Muscle of back (tissue), 13 donors: ENCODE results near the gene SLC25A29. TPM values are rescaled to one million over a fixed set of nuclear protein-coding genes. Genes with fewer than 3 reads are reported as not detected.
"Not testable (repeated sequence)": the region's sequence is repeated elsewhere in the genome, so short reads cannot be mapped to it uniquely, and the experiment has no call there.

Experiments
- DNase-seq, 3 donors: peaks; one replicate each; pipeline versions ENCODE4 v3.0.0 to v3.0.0-alpha.2; 2013
- long read RNA-seq, 9 donors: transcript quantifications; one replicate each; lab custom pipeline, GENCODE V29; 2026
- polyA plus RNA-seq, 10 donors: library from polyadenylated mRNA; unstranded; fragments of 120-200 nt; gene quantifications; one replicate each; pipeline ENCODE4 v1.2.1, GENCODE V29; 2013; ENCODE audit not compliant: insufficient read length in 10 of 10

SLC25A29 gene
- polyA plus RNA-seq, result 10 to 100 TPM; 20.7 to 51.5 (median 25.0) TPM
- long read RNA-seq, donor 1, full-length matches to known transcripts, result 4 of 4 reads
- long read RNA-seq, donor 1, partial matches to known transcripts, result 0 of 4 reads
- long read RNA-seq, donor 1, other reads (novel, unspliced or antisense), result 0 of 4 reads
- long read RNA-seq, donor 2, partial matches to known transcripts, result 0 of 2 reads
- long read RNA-seq, donor 2, other reads (novel, unspliced or antisense), result 0 of 2 reads
- long read RNA-seq, donor 3, result 0 reads
- long read RNA-seq, donor 4, full-length matches to known transcripts, result 6 of 6 reads
- long read RNA-seq, donor 4, partial matches to known transcripts, result 0 of 6 reads
- long read RNA-seq, donor 4, other reads (novel, unspliced or antisense), result 0 of 6 reads
- long read RNA-seq, donor 5, partial matches to known transcripts, result 6 of 10 reads
- long read RNA-seq, donor 5, other reads (novel, unspliced or antisense), result 0 of 10 reads
- long read RNA-seq, donor 6, full-length matches to known transcripts, result 6 of 6 reads
- long read RNA-seq, donor 6, partial matches to known transcripts, result 0 of 6 reads
- long read RNA-seq, donor 6, other reads (novel, unspliced or antisense), result 0 of 6 reads
- long read RNA-seq, donor 7, full-length matches to known transcripts, result 12 of 12 reads
- long read RNA-seq, donor 7, partial matches to known transcripts, result 0 of 12 reads
- long read RNA-seq, donor 7, other reads (novel, unspliced or antisense), result 0 of 12 reads
- long read RNA-seq, donor 8, full-length matches to known transcripts, result 7 of 7 reads
- long read RNA-seq, donor 8, partial matches to known transcripts, result 0 of 7 reads
- long read RNA-seq, donor 8, other reads (novel, unspliced or antisense), result 0 of 7 reads
- long read RNA-seq, donor 9, partial matches to known transcripts, result 0 of 1 reads
- long read RNA-seq, donor 9, other reads (novel, unspliced or antisense), result 0 of 1 reads

- DNase-seq, result peak; percentile 87 to 95 (median 90)
Observed at GRCh38 chr14:100306101-100306997, at the start of gene SLC25A29. Gene SLC25A29, minus strand, starts transcription at chr14:100306444. Its CDS starts 212 bp downstream, at chr14:100306232.

DNA sequence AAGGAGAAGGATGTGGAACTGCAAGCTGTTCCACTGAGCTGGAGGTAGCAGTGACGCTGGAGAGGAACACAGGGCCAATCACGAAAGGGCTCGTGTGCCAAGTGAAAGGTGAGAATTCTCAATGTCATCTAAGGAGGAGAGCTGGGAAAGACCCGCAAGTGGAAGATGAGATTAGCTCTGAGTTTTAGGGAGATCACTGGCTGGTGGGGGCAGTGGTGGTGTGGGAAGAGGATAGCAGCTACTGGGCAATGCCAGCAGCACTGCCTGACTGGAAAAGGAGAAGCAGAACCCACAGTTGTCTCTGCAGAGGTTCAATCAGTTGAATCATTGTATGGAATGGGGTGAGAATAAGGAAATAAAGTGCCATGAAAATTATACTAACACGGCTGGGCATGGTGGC lies 44.7 kb upstream of the SLC25A29 start:
- no peak for DNase-seq

DNA sequence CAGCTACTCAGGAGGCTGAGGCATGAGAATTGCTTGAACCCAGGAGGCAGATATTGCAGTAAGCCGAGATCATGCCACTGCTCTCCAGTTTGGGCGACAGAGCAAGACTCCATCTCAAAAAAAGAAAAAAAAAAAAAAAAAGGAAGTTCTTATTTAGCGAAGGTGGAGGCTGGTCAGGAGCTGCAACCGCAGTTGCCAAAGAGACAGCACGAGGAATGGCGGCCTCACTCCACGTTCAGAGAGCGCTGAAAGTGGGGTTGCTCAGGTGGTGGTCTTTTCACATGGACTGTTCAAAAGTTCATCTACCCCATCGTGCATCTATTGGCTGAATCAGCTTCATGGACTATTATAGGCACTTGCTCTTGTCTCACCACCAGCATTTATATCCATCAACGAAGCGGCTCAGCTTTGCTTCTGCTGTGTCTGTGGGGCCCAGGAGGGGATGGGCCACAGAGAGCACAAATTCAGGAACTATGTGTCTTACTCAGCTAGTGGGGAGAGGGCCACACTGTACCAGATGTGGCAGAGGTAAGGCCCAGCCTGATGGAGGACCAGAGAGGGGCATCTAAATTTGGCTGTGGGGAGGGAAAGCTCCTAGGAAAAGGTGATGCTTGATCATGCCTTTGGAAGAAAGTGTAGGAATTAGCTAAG lies 44.2 kb upstream of the SLC25A29 start:
- no peak for DNase-seq

DNA sequence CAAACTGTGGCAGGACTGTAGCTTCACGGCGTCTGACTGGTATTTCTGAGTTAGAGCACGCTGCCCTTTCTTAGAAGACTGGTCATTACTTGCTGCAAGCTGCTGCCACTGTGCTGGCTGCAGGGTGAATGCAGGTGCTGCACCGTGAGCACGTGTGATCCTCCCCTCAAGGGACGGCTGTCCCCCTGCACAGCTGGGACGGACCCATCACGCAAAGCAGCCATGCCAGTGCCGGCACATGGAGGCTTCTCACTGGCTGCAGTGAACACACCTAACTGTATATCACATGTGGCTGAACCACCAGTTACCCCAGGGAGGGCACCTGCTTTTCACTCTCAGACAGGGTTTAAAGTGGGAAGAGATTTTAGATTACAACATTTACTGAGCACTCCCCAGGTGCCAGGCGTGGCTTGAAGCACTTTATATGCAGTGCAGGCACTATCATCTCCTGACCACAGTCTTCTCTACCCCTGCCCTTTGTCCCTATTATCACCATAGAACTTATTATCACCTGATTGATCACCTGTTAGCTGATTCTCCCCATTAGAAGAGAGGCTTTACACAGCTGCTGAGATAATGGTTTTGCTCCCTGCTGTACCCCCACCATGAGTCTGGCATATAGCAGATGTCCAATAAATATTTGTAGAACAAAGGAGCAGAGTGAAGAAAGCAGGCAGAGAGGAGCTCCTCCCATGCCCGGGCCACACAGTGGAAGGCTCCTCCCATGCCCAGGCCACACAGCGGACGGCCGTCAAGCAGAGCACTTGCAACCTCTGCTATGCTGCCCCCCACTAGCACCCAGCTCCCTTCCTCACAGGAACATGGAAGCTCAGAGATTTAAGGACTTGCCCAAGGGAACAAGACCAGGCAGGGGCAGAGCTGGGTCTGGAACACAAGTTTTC lies 42.8 kb upstream of the SLC25A29 start:
- DNase-seq, result no peak

DNA sequence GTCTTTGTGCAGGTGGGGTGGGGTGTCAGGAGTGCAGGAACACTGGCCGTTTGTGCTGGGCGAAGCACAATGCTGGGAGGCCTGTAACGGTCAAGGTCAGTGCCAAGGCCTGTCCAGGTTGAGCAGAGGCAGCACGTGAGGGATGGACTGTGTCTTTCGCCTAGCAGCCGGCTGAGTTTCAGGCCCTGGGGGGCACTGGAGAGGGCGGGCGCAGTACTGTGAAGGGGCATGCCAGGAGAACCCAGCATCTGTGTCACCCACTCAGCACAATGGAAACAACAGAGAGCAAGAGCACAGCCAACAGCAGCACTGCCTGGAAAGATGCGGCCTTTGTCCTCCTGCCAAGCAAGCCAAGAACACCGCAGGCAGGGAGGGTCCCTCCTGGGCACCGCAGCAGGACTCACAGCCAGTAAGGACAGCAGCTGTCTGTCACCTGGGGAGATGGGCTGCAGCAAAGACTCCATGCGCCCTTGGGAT lies 42.0 kb upstream of the SLC25A29 start:
- no peak for DNase-seq

- DNase-seq, result no peak
Observed at GRCh38 chr14:100346306-100347091, 40.3 kb upstream of the SLC25A29 start.

DNA sequence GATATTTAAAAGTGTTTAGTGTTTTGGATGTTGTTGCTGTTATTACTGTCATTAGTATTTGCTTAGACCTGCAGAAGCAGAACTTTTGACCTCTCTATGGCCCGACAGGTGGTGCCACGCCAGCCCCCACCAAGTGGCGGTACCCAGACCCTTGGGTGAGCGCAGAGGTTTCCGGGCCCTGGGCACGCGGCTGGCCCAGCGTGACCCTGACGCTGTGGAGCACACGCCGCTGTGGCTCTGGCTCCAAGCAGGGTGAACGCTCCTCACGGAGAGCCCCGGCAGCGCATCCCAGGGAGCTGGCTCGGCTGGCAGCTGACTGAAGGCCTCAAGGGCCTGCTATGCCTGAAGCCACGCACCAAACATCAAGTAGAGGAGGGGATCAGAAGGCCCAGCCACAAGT lies 39.5 kb upstream of the SLC25A29 start:
- no peak for DNase-seq

DNA sequence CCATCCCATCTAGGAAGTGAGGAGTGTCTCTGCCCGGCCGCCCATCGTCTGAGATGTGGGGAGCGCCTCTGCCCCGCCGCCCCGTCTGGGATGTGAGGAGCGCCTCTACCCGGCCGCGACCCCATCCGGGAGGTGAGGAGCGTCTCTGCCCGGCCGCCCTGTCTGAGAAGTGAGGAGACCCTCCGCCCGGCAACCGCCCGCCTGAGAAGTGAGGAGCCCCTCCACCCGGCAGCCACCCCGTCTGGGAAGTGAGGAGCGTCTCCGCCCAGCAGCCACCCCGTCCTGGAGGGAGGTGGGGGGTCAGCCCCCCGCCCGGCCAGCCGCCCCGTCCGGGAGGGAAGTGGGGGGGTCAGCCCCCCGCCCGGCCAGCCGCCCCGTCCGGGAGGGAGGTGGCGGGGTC lies 38.4 kb upstream of the SLC25A29 start:
- not testable (repeated sequence) for DNase-seq

DNA sequence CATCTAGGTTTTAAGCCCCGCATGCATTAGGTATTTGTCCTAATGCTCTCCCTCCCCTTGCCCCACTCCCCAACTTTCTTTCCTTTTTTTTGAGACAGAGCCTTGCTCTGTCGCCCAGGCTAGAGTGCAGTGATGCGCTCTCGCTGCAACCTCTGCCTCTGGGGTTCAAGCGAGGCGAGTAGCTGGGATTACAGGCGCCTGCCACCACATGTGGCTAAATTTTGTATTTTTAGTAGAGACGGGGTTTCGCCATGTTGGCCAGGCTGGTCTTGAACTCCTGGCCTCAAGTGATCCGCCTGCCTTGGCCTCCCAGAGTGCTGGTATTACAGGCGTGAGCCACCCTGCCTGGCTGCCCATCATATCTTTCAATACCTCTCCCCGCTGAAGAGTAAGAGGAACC lies 36.6 kb upstream of the SLC25A29 start:
- not testable (repeated sequence) for DNase-seq

DNA sequence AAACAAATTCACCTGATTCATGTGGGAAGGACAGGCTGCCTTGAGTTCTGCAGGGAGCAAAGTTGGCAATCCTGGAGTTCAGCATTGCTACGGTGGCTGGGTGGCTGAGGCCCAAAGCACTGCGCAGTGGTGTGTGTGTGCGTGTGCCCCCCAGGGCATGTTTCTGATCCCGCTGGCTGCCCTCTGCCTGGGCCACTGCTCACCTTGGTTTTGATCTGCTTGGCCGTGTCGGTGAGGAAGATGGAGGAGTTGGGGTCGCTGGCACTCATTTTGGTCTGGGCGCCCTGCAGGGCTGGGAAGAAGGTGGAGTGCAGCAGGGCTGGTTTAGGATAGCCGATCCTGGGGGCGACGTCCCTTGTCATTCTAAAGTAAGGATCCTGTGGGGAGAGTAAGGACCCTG lies 36.0 kb upstream of the SLC25A29 start:
- no peak for DNase-seq

GRCh38 chr14:100341301-100342031 lies 35.2 kb upstream of the SLC25A29 start:
- DNase-seq, result peak in 1 of 3 donors; percentile 28

DNA sequence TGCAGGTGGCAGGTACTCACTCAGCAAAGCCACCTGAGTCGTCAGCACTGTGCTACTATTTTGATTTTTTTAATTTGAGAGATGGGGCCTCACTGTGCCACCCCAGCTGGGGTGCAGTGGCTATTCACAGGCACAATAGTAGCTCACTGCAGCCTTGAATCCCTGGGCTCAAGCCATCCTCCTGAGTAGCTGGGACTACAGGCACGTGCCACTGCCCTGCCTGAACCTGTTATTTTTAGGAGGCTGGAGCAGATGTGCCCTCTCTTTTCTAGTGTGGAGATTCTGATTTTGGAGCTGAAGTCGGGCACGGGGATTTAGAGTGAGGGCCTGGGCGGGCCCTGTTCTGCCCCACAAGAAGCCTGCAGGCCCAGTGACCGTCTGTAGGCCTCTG lies 34.2 kb upstream of the SLC25A29 start:
- no peak for DNase-seq

GRCh38 chr14:100339766-100340422 lies 33.6 kb upstream of the SLC25A29 start:
- DNase-seq, result no peak

DNA sequence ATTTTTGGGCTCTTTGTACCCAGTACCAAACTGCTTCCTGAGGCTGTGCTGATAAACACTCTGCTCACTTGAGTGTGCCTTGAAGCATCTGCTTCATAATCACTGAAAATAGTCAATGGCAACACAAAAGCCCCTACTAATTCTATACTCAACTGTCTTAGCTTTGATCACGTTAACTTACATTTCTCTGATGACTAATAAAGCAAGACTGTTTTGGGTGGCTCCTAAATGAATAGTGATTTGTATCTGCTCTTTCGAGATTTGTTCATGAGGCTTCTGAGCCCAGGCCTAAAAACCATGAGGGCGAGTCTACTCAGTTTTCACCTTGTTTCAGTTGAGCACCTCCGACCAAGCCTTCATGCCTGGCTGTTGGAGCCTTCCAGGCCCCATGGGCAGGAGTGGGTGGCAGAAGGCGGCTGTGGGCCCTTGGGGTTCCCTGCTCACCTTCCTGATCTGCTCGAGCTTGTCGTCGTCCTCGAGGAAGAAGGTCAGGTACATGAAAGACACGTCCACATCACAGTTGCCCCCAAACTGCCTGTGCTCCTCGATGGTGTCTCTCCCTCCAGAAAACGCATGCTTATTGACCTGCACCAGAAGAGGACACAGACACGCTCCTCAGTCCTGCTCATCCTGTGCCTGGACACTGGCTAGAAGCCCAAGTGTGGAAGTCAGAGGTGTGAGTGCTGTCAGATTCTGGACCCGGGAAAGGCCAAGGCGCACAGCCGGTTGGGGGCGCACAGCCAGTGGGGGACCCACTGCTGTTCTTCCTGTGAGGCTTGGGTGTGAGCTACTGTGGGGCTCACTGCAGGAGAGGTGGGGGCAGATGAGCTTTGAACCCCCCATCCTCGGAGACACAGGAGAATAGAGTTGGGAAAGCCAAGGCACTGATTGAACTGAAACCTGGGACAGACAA lies 30.6 kb upstream of the SLC25A29 start:
- no peak for DNase-seq

DNA sequence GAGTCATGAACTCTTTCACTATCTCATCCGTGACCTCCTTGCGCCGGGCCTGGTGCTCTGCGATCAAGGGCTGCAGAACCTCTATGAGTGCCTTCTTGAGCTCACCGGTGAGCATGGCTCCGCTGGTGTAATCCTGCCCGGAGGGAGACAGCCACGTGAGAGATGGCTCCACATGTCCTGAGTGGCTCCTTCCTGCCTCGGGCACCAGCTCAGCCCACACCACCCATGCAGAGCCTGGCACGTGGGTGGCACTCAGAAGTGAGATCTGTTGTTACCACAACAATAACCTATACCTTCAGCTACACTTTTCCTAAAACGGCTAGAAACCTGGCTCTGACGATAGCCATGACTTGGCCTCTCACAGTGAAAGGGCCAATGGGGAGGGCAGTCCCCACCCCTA lies 28.7 kb upstream of the SLC25A29 start:
- no peak for DNase-seq

GRCh38 chr14:100333827-100334226 lies 27.6 kb upstream of the SLC25A29 start:
- DNase-seq, result no peak

DNA sequence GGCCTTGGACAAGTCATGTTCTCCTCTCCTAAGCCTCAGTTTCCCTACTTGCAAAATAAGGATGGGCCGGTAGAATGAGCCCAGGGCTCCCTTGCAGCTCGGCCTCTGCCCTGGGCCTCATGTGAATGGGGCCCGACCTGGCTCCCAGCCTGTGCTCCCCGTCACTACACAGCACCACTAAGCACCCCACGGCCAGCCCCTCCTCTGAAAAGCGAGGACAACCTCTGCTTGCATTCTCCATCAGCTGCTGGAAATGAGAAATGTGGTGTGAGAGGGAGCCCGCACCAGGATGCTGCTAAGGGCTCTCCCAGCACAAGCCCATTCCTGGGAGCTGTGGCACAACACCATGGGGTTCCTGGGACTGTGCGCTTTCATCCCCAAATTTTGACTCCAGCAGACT lies 27.1 kb upstream of the SLC25A29 start:
- no peak for DNase-seq
